Thoracic aorta endothelial cell (primary cell): ENCODE measurements around the gene PATE2. TPM values are rescaled to one million over a fixed set of nuclear protein-coding genes. Genes with fewer than 3 reads are reported as not detected.

ENCODE experiments used
- total RNA-seq: library from RNA; depleted of rRNA; stranded (reverse); fragments of >200 nt; gene quantifications from 2 replicates; pipeline ENCODE4 v1.2.3, GENCODE V29; 2012

Gene PATE2
- total RNA-seq, result 0.13 and 0.50 TPM in 2 replicates

DNA sequence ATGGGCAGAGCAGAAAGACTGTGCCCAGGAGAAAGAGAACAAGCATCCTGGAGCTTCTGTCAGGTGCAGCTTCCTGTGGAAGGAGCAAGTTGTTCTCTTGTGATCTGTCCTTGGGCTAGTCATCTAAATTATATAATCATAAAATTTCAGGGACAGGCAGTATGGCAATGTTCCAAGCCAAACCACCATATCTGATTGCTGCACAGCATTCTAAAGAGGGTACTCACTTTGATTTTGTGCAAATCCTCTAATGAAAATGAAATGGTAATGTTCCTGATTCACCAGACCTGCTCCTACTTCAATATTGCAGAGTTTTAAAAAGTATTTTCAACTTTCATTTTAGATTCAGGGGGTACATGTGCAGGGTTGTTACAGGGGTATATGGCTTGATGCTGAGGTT lies at the start of gene PATE2:
TSS of gene PATE2 (minus strand) at position 101 of the 400 bp plus-strand sequence. CDS start at position 46, 55 bp downstream.

DNA sequence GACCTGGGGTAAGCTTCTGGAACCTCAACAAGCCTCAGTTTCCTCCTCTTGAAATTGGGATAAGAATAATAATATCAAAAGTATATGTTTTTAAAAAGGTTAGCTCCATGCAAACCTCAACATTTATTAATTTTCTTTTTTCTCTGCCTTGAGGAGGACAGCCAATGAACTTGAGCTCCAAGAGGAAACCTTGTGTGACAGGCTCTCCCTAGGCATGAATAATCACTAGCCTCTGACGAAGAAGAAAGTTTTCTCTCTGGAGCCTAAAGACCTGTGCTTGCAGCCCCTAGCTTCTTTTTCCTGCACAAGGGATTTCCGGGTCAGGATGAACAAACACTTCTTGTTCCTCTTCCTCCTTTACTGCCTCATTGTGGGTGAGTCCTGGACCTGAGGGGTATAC lies 9.2 kb upstream of the PATE2 start, which contains the start of gene PATE3:
TSS of gene PATE3 (plus strand) at position 301 of the 400 bp plus-strand sequence. CDS start at position 326, 25 bp downstream.

DNA sequence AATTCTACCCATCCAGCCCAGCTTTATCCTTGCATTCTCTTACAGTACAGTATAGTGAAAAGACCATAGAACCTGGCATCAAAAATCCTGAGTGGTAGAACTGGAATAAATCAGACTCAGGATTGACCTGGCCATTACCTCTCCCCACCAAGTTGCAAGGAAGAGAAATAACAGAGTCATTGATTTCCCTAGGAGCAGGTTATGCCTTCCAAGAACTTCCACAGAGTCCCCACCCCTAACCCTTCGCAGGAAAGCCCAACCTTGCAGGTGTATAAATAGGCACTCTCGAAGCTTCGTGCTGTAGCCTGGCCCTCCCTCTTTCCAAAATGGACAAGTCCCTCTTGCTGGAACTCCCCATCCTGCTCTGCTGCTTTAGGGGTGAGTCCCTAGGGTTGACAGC lies 32.6 kb downstream of the PATE2 start, which contains the start of gene PATE1:
TSS of gene PATE1 (plus strand) at position 301 of the 400 bp plus-strand sequence. CDS start at position 327, 26 bp downstream.

Other genes with a start within 250 kb of the PATE2 start
- 161 and 172 TPM in 2 replicates for gene EI24, start 209.4 kb downstream of the PATE2 start, total RNA-seq
- 291 and 321 TPM in 2 replicates for gene STT3A, start 186.0 kb downstream of the PATE2 start, total RNA-seq
- 58.9 and 82.5 TPM in 2 replicates for gene CHEK1, start 153.7 kb downstream of the PATE2 start, total RNA-seq
- gene ACRV1, start 98.0 kb downstream of the PATE2 start, total RNA-seq, result not detected in 2 replicates
- not detected in 2 replicates for gene PATE1, start 32.5 kb downstream of the PATE2 start, total RNA-seq
- not detected in 2 replicates for gene PATE3, start 9.3 kb upstream of the PATE2 start, total RNA-seq
- not detected in 2 replicates for gene PATE4, start 54.5 kb upstream of the PATE2 start, total RNA-seq
- 8.9 and 15.3 TPM in 2 replicates for gene HYLS1, start 108.8 kb upstream of the PATE2 start, total RNA-seq
- gene PUS3, start 124.4 kb upstream of the PATE2 start, total RNA-seq, result 14.6 and 15.8 TPM in 2 replicates
- not detected in 2 replicates for gene DDX25, start 125.7 kb upstream of the PATE2 start, total RNA-seq
- not detected in 2 replicates for gene VSIG10L2, start 167.2 kb upstream of the PATE2 start, total RNA-seq